ENCODE data around the gene DSCAM. TPM values are rescaled to one million over a fixed set of nuclear protein-coding genes. Genes with fewer than 3 reads are reported as not detected.
A peak's percentile ranks its signal among the peaks of the same experiment; 100 is the strongest.

The DSCAM gene
- total RNA-seq, 1 donor from 2014 or later: 0.06 TPM

DNA sequence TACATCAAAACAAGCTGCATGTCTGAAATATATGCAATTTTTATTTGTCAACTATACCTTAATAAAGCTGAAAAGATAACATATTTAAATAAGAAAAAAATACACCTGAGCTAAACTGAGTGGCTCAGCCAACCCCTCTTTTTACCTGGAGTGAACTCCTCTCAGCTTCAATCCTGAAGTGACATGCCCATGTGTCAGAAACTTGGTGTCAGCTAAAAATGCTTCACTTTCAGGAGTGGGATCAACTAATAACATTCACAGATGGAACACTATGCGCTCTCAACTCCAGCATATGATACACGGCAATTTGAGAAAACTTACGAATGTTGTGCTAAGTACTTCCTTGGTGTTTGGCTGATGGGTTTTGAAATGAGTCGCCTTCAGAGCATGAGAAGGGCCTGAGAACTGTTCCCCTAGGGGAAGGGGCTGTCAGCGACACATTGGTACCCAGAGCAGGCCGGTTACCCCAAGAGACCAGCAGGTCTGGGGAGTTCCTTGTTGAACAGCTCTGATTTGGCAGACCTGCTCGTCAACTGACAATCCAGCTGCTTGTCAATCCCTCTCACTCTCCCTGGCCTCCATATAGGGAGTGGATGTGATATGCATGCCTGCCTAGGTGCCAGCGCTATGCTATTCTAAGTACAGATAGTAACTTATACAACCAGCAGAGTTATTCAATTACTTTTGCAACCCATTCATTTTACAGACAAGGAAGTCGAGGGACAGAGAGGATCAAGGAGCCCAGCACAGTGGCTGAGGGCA is 712.0 kb downstream of the DSCAM start:
- H3K4me1 ChIP-seq: no peaks in the 10 kb centered on the region
- ATAC-seq (no peak), DNase-seq (no peak)
- no peak overlapping the region for H3K27ac ChIP-seq
- TF ChIP-seq, protein P1, sequence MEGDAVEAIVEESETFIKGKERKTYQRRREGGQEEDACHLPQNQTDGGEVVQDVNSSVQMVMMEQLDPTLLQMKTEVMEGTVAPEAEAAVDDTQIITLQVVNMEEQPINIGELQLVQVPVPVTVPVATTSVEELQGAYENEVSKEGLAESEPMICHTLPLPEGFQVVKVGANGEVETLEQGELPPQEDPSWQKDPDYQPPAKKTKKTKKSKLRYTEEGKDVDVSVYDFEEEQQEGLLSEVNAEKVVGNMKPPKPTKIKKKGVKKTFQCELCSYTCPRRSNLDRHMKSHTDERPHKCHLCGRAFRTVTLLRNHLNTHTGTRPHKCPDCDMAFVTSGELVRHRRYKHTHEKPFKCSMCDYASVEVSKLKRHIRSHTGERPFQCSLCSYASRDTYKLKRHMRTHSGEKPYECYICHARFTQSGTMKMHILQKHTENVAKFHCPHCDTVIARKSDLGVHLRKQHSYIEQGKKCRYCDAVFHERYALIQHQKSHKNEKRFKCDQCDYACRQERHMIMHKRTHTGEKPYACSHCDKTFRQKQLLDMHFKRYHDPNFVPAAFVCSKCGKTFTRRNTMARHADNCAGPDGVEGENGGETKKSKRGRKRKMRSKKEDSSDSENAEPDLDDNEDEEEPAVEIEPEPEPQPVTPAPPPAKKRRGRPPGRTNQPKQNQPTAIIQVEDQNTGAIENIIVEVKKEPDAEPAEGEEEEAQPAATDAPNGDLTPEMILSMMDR (IDR thresholded peaks at IDR 0.05): no peak
- no peak overlapping the region for H3K4me3 ChIP-seq
- no peaks in the 10 kb centered on the region for H3K9me3 ChIP-seq
- intact Hi-C loops (cut with DNase I): no loop called here
- H3K36me3 ChIP-seq: no peaks in the 10 kb centered on the region
- H3K27me3 ChIP-seq (ENCODE audit: low read depth): no peaks in the 10 kb centered on the region

DNA sequence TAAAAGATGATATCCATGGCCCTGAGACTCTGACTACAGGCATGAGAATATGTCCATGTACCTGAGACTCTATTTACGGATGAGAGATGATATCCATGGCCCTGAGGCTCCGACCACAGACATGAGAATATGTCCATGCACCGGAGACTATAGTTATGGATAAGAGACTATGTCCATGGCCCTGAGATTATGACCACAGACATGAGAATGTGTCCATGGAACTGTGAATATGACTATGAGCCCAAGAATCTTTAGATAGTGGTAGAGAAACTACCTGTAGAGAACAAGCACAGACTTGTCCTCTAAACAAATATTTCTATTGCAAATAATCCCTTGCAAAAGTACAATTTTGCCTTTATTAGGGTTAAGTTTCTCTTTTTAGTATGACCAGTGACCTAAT is 716.5 kb downstream of the DSCAM start:
- TF ChIP-seq, protein P1 (IDR thresholded peaks at IDR 0.05): no peak
- Histone ChIP-seq H3K36me3 (no peaks in the 10 kb centered on the region), H3K27ac (no peak overlapping the region), H3K9me3 (no peaks in the 10 kb centered on the region), H3K27me3 (ENCODE audit: low read depth) (no peaks in the 10 kb centered on the region), H3K4me1 (no peaks in the 10 kb centered on the region), H3K4me3 (no peak overlapping the region)
- ATAC-seq (no peak), DNase-seq (no peak)
- intact Hi-C loops (cut with DNase I): no loop called here

DNA sequence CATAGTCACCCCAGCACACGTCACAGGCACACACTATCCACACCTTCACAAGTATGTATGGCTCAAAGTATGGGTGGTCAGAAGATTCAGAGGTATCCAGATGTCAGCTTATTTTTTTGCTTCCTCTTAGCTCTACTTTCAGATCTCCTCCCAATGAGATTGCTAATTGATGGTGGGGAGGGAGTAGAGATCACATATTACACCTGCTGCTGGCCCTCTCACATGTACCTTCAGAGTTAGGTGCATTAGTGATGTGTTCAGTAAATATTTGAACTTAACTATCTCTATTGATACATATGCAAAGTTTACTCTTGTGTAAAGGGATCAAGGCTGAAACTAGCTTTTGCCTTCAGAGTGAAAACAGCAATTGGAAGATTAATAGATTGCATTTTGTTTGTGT is 717.1 kb downstream of the DSCAM start:
- Histone ChIP-seq H3K27me3 (ENCODE audit: low read depth) (no peaks in the 10 kb centered on the region), H3K9me3 (no peaks in the 10 kb centered on the region), H3K4me1 (no peaks in the 10 kb centered on the region), H3K27ac (no peak overlapping the region), H3K36me3 (no peaks in the 10 kb centered on the region), H3K4me3 (no peak overlapping the region)
- intact Hi-C loops (cut with DNase I): loop anchor here (10.0 kb wide), 1 partner anchor 335 kb away; no protein-coding TSS in a partner anchor
- DNase-seq: no peak
- no peak for ATAC-seq
- TF ChIP-seq, protein P1 (IDR thresholded peaks at IDR 0.05): no peak

DNA sequence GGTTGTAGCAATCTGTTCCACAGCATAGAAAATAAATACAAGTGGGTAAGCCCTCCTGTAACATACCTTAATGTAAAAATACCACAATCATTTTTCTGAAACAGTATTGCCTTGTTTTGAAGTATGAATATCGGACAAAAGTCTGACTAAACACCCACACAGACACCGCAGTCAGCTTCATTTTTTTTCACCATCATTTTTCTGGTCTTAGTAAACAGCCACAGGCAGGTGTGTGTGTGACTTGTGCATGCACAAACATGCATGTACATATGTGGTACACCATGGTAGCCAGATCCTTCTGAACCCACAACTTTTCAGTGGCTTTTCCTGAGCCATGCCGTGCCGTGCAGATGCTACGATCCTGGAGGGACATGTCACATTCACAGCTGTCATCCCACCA is 718.1 kb downstream of the DSCAM start:
- no peak overlapping the region for H3K27ac ChIP-seq
- TF ChIP-seq, protein P1 (IDR thresholded peaks at IDR 0.05): no peak
- ATAC-seq (no peak), DNase-seq (no peak)
- no peaks in the 10 kb centered on the region for H3K36me3 ChIP-seq
- intact Hi-C loops (cut with DNase I): loop anchor here (10.0 kb wide), 1 partner anchor 334 kb away; no protein-coding TSS in a partner anchor
- H3K4me1 ChIP-seq: no peaks in the 10 kb centered on the region
- no peaks in the 10 kb centered on the region for H3K27me3 ChIP-seq (ENCODE audit: low read depth)
- H3K4me3 ChIP-seq: no peak overlapping the region
- H3K9me3 ChIP-seq: no peaks in the 10 kb centered on the region

DNA sequence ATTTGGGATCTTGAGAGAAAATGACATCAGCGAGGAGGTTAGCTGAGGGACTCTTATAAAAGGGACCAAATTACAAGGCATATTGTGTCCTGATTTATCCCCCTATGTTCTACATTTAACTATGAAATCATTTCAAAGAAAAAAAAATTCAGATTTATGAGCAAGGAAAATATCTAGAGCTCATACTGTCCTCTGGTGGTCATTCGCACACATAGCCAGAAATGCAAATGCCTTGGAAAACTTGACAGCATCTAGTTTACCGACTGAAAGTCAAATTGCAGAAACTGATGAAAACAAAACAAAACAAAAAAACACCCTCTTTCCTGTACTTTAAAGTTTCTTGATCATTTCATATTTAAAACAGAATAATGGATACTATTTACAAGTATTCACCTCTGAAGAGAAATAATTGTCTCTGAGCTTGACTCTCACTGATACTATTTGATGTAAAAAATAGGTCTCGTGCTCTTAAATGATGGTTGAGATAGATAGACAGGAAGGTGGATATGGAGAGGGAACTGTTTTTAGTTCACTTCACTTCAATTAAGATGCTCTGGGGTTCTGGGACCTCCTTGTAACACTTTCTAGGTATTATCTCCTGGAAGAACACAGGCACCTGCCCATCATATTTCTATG is 725.9 kb downstream of the DSCAM start:
- Histone ChIP-seq H3K4me3 (no peak overlapping the region), H3K27me3 (ENCODE audit: low read depth) (no peaks in the 10 kb centered on the region), H3K36me3 (no peaks in the 10 kb centered on the region), H3K4me1 (no peaks in the 10 kb centered on the region), H3K9me3 (no peaks in the 10 kb centered on the region), H3K27ac (no peak overlapping the region)
- intact Hi-C loops (cut with DNase I): loop anchor here (10.0 kb wide), 1 partner anchor 326 kb away; no protein-coding TSS in a partner anchor
- TF ChIP-seq, protein P1 (IDR thresholded peaks at IDR 0.05): peak; percentile 74
- DNase-seq (no peak), ATAC-seq (peak; percentile 37 to 42)

Data from lower lobe of right lung (tissue), 2 donors.